BE2C (cell line): Measurements from ENCODE around the gene STAT6.

Source experiments
- DNase-seq: peaks from one replicate; pipeline ENCODE4 v3.0.0-alpha.2; 2020
- H3K27me3 ChIP-seq: fragments of 250-450 bp; sonication (Bioruptor Pico); 2 replicates; pipeline ENCODE4 v1.5.1; 2020; ENCODE audit warnings: mild to moderate bottlenecking
- H3K36me3 ChIP-seq: fragments of 250-450 bp; sonication (Bioruptor Pico); 2 replicates; pipeline ENCODE4 v1.5.1; 2020; ENCODE audit warnings: mild to moderate bottlenecking
- H3K4me1 ChIP-seq: fragments of 250-450 bp; sonication (Bioruptor Pico); 2 replicates; pipeline ENCODE4 v1.5.1; 2020
- H3K4me3 ChIP-seq: 2 replicates; pipeline ENCODE4 v1.5.1; 2011; ENCODE audit warnings: low read depth, low read length
- H3K9me3 ChIP-seq: fragments of 250-450 bp; sonication (Bioruptor Pico); 2 replicates; pipeline ENCODE4 v1.5.1; 2020
- CTCF ChIP-seq: IDR thresholded peaks from 2 replicates; pipeline ENCODE4 v1.5.1; 2012; ENCODE audit warnings: mild to moderate bottlenecking, low read depth, low read length

STAT6 gene

GRCh38 chr12:57092529-57092862, 18.7 kb downstream of the STAT6 start:
- Histone ChIP-seq H3K36me3 (peaks cover 25% of the 10 kb centered on the region), H3K27me3 (no peaks in the 10 kb centered on the region), H3K4me3 (no peak overlapping the region), H3K9me3 (no peaks in the 10 kb centered on the region), H3K4me1 (peaks cover 11% of the 10 kb centered on the region)
- DNase-seq: no peak
- TF ChIP-seq CTCF: no peak

DNA sequence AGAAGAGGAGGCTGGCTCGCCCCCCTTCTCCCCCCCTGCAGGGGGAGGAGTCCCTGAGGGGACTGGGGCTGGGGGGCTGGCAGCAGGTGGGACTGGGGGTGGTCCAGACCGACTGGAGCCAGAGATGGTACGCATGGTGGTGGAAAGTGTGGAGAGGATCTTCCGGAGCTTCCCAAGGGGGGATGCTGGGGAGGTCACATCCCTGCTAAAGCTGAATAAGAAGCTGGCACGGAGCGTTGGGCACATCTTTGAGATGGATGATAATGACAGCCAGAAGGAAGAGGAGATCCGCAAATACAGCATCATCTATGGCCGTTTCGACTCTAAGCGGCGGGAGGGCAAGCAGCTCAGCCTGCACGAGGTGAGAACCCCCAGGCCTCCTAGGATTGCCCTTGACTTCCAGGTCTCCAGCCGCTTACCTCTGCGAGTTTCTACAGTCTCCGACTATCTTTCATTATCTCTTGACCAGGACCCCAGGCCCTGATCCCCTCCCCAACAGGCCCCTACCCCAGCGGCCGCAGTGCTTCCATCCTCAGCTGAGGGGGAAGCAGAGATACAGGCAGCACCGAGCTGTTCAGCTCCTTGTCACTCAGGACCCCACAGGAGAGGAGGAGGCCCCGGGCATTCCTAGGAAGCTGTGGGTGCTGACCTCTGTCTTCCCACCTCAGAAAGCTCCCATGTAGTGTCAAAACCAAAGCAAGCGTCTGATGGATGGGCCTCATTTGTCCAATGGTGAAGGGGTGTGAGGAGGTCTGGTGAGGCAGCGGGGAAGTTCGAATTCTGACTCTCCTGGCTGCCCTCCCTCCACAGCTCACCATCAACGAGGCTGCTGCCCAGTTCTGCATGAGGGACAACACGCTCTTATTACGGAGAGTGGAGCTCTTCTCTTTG, 19.3 kb downstream of the STAT6 start:
- no peak for TF ChIP-seq CTCF
- Histone ChIP-seq H3K9me3 (no peaks in the 10 kb centered on the region), H3K4me3 (no peak overlapping the region), H3K36me3 (peaks cover 25% of the 10 kb centered on the region), H3K4me1 (peaks cover 11% of the 10 kb centered on the region), H3K27me3 (no peaks in the 10 kb centered on the region)
- DNase-seq: no peak

DNA sequence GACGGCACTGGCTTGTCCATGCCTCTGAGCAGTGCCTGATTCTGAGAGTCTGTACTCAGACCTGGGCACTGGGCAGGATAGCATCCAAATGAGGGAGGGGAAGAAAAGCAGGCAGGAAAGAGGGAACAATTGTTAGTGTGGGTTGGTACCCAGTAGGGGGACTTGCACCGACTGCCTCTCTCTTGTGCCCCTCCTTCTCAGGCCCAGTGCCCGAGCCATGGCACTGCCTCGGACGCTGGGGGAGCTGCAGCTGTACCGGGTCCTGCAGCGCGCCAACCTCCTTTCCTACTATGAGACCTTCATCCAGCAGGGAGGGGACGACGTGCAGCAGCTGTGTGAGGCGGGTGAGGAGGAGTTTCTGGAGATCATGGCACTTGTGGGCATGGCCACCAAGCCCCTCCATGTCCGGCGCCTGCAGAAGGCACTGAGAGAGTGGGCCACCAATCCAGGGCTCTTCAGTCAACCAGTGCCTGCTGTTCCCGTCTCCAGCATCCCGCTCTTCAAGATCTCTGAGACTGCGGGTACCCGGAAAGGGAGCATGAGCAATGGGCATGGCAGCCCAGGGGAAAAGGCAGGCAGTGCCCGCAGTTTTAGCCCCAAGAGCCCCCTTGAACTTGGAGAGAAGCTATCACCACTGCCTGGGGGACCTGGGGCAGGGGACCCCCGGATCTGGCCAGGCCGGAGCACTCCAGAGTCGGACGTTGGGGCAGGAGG, 20.1 kb downstream of the STAT6 start:
- Histone ChIP-seq H3K4me1 (peaks cover 12% of the 10 kb centered on the region), H3K27me3 (no peaks in the 10 kb centered on the region), H3K36me3 (peaks cover 25% of the 10 kb centered on the region), H3K4me3 (peak overlapping the region; percentile 6; the same call in 1 of the 2 replicates), H3K9me3 (no peaks in the 10 kb centered on the region)
- DNase-seq: no peak
- no peak for TF ChIP-seq CTCF

- Histone ChIP-seq H3K4me3 (peak overlapping the region; percentile 6; the same call in 1 of the 2 replicates), H3K4me1 (peaks cover 18% of the 10 kb centered on the region), H3K36me3 (peaks cover 25% of the 10 kb centered on the region), H3K9me3 (no peaks in the 10 kb centered on the region), H3K27me3 (no peaks in the 10 kb centered on the region)
- no peak for DNase-seq
- TF ChIP-seq CTCF: no peak
Measured at GRCh38 chr12:57090490-57090889, 20.7 kb downstream of the STAT6 start.

DNA sequence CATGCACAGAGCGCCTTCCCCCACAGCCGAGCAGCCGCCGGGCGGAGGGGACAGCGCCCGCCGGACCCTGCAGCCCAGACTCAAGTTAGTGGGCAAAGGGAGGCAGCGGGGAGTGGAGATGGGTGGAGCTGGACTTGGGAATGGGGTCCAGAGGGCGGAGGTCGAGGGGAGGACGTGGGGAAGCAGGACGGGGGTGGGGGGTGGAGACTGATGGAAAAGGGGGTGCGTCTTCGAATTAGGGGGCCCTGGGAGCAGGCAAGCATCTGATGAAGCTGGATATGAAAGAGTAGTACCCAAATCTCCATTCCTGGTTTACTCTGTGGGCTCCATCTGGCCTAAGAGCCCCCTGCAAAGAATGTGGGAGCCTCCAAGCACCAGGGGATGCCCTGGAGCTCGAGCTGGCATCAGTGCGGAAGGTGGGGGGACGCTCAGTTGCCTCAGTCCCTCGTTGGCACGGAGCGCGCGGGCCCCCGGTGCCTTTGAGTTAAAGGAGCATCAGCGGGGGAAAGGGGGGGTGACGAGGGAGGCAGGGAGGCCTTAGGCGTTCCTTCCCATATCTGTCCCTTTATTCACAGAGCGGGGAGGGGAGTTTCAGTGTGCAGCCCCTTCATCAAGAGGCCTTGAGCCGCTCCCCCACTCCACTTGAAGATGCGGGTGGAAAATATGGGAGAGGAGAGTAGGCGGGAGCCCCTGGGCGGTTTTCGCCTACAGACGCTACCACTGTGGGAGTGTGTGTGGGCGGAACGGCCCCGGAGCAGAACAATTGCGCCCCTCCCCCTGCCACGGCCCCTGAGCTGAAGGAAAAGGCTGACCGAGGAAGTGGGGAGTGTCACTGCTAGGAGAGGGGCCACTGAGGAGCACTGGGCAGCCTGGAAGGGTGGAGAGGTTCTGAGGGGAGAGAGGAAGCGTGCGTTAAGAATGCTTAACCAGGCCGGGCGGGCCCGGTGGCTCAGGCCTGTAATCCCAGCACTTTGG, 21.6 kb downstream of the STAT6 start:
- Histone ChIP-seq H3K4me3 (peak overlapping the region; percentile 75), H3K36me3 (peaks cover 20% of the 10 kb centered on the region), H3K27me3 (no peaks in the 10 kb centered on the region), H3K4me1 (peaks cover 20% of the 10 kb centered on the region), H3K9me3 (no peaks in the 10 kb centered on the region)
- TF ChIP-seq CTCF: no peak
- peak; percentile 70 for DNase-seq
